GM19238 (cell line): ENCODE results near the gene GNAI2.
A peak's percentile ranks its signal among the peaks of the same experiment; 100 is the strongest.

Experiments used
- DNase-seq: peaks from one replicate; pipeline ENCODE4 v3.0.0; 2011; ENCODE audit warnings: low spot score; ENCODE audit not compliant: insufficient read length

Gene GNAI2

DNA sequence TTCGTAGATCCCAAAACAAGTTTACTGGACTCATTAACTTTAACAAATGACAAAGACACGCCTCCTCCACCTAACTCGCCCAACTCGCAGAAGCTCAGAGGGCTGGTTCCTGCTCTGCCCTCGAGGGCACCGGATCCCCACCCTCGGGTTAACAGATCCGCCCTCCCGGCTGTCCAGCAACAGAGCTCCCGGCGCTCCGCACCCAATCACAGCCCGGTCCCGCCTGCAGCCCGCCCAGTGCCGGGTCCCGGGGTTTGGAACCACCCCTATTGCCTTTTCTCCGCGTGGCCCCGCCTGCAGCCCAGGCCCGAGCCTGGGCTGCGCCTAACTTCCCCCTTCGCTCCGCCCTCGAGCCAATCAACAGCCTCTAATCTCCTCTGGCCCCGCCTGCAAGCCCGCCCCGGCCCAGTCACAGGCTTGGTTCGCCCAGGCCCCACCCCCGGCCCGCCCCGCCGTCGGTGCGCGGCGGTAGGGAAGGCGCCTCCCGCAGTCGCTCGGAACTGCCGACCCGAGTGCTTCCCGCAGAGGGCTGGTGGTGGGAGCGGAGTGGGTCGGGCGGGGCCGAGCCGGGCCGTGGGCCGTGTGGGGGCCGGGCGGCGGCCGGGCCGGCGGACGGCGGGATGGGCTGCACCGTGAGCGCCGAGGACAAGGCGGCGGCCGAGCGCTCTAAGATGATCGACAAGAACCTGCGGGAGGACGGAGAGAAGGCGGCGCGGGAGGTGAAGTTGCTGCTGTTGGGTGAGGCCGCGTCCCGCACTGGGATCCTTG, at the start of gene GNAI2:
Gene GNAI2 (plus strand): TSS at position 489 of the 768 bp plus-strand sequence. CDS start 132 bp downstream, at position 621.
- peak; percentile 99 for DNase-seq

DNA sequence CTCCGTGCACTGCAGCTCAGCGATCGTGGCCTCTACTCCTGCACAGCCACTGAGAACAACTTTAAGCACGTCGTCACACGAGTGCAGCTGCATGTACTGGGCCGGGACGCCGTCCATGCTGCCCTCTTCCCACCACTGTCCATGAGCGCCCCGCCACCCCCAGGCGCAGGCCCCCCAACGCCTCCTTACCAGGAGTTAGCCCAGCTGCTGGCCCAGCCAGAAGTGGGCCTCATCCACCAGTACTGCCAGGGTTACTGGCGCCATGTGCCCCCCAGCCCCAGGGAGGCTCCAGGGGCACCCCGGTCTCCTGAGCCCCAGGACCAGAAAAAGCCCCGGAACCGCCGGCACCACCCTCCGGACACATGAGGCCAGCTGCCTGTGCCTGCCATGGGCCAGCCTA, 48.3 kb upstream of the GNAI2 start:
- DNase-seq, result no peak

- no peak for DNase-seq
Observed at GRCh38 chr3:50189274-50189673, 46.7 kb upstream of the GNAI2 start.

- DNase-seq, result no peak
Observed at GRCh38 chr3:50189989-50190388, 46.0 kb upstream of the GNAI2 start.

DNA sequence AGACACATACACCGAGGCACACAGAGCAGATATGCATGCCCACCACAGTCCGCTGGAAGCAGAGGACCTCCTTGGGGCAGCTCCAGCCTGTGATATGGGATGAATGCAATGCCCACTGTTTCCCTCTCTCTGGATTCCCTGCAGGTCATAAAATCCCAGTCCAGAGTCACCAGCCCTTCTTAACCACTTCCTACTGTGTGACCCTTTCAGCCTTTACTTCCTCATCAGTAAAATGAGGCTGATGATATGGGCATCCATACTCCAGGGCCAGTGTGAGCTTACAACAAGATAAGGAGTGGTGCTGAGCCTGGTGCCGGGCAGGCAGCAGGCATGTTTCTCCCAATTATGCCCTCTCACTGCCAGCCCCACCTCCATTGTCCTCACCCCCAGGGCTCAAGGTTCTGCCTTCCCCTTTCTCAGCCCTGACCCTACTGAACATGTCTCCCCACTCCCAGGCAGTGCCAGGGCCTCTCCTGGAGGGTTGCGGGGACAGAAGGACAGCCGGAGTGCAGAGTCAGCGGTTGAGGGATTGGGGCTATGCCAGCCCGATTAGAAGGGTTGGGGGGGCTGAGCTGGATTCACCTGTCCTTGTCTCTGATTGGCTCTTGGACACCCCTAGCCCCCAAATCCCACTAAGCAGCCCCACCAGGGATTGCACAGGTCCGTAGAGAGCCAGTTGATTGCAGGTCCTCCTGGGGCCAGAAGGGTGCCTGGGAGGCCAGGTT, 44.9 kb upstream of the GNAI2 start, which contains the start of gene GNAT1:
Gene GNAT1 (plus strand): TSS at position 675 of the 725 bp plus-strand sequence. CDS start 116 bp downstream, outside the sequence.
- DNase-seq, result no peak

DNA sequence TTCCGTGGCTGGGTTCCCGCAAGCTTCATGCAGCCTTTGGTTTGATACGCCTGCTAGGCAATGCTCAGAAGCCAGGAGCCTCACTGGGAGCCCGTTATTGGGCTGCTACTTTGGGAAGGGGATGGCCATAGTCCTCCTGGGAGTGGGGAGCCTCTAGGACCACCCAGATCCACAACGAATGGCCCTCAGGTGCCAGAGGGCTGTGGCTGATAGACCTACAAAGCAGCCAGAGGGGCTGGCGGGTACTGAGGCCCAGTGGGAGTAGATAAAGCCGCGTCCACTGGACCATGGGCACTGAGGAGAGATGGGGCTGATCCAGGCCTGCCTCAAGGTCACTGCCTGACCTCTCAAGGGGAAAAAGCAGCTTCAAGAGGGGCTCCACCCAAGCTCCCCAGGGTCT, 43.9 kb upstream of the GNAI2 start:
- DNase-seq, result no peak

GRCh38 chr3:50192689-50193141, 43.3 kb upstream of the GNAI2 start:
- peak; percentile 85 for DNase-seq

DNA sequence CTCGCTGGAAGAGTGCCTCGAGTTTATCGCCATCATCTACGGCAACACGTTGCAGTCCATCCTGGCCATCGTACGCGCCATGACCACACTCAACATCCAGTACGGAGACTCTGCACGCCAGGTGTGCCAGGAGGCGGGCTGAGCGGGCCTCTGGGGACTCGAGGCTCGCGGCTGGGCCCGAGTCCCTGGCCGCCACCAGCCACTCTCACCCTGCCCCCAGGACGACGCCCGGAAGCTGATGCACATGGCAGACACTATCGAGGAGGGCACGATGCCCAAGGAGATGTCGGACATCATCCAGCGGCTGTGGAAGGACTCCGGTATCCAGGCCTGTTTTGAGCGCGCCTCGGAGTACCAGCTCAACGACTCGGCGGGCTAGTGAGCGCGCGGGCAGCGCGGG, 42.7 kb upstream of the GNAI2 start:
- DNase-seq, result no peak

GRCh38 chr3:50193746-50194127, 42.3 kb upstream of the GNAI2 start:
- no peak for DNase-seq

DNA sequence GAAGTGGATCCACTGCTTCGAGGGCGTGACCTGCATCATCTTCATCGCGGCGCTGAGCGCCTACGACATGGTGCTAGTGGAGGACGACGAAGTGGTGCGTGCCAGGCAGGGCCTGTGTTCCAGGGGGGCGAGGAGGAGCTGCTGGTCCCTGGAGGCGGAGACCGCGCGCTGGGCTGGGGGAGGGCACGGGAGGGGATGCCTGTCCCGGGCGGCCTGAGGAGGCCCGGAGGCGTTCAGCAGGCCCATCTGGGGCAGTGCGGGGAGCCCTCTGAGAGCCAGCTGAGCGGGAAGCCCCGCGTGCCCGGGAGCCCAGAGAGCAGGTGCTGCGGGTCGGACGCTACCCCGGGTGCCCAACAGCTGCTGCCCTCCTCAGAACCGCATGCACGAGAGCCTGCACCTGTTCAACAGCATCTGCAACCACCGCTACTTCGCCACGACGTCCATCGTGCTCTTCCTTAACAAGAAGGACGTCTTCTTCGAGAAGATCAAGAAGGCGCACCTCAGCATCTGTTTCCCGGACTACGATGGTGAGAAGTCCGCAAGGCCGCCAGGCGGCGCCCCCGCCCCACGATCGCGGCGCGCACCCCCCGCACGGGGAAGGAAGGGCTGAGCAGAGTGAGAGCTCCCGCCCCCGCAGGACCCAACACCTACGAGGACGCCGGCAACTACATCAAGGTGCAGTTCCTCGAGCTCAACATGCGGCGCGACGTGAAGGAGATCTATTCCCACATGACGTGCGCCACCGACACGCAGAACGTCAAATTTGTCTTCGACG, 41.7 kb upstream of the GNAI2 start:
- peak; percentile 78 for DNase-seq

DNA sequence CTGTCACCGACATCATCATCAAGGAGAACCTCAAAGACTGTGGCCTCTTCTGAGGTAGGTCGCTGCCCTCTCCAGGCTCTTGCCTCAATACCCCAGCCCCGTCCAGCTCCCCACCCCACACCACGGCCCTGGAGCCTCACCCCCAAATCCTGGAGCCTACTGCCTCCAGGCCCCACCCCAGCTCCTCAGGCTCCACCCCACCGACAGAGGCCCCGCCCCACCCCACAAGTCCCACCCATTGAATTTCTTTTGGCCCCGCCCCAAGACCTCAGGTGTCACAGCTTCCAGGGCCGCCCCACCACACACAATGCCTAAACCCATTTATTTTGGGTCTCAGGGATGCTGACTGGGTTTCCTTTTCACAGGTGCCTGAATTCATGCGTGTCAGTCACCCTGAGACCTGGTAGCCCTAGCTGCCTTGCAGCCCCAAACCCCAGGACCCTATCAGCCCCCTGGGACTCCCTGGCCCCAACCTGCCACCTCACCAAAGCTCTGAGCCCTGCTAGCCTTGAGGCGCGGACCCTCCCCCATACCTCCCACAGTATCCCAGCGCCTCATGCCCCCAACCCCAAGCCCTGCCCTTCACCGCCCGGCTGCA, 41.0 kb upstream of the GNAI2 start:
- no peak for DNase-seq

DNA sequence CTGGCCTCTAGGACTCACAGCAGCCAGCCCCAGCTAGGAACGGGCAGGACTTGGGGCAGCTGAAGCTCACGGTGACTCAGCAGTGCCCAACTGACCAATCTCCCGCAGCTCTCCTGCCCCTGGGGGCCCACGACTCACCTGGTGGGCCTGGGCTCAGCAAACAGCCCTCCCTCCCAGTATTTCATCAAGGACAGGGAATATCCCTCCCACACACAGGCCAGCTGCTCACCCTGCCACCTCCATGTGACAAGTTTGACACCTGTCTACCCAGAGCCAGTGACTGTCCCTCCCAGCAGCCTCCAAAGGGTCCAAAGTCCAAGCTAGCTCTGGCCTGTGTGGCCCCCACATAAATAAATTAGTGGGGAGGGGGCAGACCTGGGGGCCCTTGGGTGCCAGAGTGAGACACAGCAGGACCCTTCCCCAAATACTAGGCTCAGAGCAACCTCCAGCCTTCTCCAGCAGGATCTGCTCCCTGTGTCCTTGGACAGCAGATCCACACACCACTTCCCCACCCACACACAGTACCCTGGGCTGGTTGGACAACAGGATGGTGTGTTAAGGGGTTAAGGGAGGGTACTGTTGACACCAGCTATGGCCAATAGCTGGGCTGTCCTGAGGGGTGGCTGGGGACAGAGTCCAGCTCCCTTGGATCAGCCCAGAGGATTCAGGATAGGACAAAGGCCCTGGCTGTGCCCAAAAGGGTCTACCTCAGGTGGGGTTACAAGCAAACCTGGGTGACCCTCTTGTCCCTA, 40.3 kb upstream of the GNAI2 start:
- DNase-seq, result no peak

DNA sequence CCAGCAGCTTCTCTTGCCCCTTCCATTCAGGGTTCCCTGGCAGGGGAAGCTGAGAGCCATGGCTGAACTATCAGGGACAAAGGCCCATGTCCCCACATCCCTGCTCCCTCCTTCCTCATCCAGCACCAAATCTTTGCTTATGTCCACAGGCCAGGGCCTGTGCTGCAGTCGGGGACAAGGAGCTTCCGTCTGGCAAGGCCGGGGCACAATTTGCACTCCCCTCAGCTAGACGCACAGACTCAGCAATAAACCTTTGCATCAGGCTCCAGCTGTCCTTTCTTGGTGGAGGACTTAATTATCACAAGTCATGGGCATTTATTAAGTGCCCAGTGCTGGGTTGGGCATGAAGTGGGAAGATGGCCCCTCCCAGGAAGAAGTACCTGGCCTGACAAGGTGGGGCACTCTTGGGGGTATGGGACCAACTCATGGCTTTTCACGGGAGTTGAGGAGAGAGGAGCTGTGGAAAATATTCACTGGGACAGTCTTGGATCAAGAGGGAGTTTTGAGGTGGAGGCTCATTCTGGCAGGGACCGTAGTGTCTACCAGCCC, 39.7 kb upstream of the GNAI2 start:
- no peak for DNase-seq

DNA sequence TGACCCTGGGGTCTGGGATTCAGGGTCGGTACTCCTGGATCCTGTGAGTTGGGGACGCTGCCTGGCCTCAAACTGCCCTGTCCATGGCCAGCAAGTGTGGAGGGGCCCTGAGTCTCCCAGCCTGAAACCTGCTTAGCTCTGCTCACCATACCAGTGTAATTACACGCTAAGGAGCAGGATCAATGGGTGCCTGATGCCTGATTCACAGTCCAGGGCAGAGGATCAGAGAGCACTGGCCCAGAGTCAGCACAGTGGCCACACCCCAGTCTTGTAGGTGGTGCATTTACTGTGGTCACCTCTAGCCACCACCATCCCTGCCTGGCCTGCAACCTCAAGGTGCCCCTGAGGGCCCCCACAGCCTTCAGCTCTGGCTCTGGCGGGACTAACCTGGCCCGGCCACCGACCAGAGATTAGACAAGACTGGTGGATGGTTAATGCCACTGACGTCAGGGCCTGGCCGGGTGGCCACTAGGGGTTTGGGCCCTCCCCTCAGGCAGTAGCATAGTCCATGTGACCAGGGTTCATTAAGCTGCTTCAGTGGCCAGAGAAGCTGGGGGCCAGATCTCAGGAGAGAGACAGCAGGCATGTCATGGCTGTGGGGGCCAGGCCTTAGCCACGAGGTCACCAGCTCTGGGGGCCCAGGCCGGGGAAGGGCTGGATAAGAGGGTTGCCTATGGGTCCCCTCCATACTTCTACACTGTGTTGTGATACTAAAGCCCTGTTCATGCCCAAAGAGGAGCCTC, 34.3 kb upstream of the GNAI2 start:
- no peak for DNase-seq

- no peak for DNase-seq
Observed at GRCh38 chr3:50202353-50203112, 33.5 kb upstream of the GNAI2 start.

DNA sequence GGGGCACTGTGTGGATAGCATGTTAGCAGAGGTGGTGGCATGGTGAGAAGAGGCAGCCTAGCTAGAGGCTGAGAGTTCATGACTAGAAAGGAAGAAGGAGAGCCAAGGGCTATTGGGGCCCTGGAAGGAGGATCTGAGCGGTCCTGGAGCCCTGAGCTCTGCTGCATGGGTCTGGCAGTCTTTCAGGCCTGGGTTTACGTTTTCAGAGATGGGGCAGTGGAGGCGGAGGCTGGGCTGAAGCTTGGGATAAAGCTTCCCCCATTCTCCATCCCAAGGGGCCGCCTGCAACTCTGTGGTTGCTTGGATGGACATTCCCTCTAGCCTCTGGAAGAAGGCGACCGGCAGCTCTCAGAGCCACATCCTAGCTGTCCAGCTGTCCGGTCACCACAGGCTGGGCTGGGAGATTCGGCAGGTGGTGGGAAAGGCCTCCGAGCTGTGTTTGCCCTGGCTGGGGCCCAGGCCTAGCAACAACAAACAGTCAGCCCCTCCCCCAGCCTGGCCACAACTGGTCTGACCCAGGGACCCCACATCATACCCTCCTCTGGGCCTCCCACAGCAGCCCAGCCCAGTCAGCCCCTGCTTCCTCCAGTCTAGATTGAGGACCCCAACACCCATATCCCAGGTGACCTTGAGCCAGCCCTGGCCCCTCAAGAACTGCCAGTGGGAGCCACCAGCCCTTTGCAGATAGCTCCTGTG, 32.7 kb upstream of the GNAI2 start:
- no peak for DNase-seq

DNA sequence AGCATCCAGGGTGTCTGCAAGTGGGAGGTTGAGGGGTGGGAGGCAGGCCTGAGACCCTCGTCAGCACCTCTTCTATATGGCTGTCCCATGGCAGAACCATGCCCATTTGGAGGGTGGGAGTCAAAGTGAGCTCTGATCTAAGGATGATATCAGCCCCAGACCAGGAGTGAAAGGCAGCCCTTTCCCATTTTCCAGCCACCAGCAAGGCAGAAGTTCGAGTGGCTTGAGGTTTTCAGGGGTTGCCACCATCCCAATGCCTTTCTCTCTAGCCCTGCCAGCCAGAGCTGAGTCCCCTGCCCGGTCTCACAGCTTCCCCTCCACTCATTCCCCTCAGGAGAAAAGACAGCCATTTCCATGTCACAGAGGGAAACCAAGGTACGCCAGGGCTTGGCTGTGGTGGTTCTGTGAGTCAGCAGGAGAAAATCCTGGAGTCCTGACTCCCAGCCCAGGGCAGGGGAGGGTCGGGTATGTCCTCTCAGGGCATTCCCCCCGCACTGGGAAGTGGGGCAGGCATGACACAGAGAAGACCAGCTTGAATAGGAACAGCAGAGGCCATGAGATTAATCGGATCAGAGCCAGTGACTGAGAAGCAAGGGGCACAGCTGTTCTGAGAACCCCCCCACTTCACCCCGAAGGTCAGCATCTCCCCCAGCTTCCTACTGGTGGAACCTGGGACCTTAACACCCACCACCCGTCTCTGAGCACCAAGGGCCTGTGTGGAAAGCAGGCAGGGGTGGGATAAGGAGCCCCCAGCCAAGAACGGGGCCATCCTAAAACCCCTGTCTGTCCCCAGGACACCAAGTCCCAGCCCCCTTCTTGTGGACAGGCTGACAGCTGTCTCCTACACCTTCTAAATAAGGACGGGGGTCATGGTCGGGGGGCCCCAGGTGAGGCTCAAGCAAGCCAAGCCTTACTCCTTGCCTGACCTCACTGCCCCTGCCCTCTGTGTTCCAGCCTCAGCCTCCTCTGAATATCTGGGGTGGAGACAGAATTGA, 31.9 kb upstream of the GNAI2 start:
- no peak for DNase-seq
